Middle frontal gyrus (tissue), 1 donor: ENCODE measurements around the gene SERPINA4.
"Not testable (repeated sequence)": the region's sequence is repeated elsewhere in the genome, so short reads cannot be mapped to it uniquely, and the experiment has no call there.

Source experiments
- DNase-seq: peaks from one replicate; pipeline ENCODE4 v3.0.0-alpha.2; 2015; ENCODE audit warnings: low spot score; ENCODE audit errors: extremely low spot score

SERPINA4 gene

GRCh38 chr14:94569381-94570001, 8.2 kb downstream of the SERPINA4 start:
- DNase-seq, result no peak

DNA sequence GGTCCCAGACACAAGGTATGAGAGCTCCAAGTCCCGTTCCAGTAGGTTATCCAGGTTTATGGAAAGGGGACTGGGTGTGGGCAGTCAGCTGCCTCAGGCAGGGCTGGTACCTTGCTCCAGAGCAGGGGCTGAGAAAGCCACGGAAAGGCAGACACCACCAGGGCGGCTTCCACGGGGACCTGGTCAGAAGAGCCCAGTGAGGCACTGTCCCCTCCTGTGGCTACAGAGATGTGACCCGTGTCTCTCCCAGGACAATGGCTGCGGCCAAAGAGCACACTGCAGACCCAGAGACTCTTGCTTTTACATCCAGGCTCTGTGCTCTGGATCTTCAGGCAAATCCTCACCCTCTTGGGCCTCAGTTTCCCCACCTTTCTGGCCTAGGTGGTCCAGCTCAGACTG, 8.8 kb downstream of the SERPINA4 start:
- no peak for DNase-seq

- DNase-seq, result no peak
Observed at GRCh38 chr14:94570440-94570839, 9.2 kb downstream of the SERPINA4 start.

GRCh38 chr14:94571395-94571794, 10.2 kb downstream of the SERPINA4 start:
- no peak for DNase-seq

GRCh38 chr14:94571950-94572349, 10.7 kb downstream of the SERPINA4 start:
- DNase-seq, result no peak

DNA sequence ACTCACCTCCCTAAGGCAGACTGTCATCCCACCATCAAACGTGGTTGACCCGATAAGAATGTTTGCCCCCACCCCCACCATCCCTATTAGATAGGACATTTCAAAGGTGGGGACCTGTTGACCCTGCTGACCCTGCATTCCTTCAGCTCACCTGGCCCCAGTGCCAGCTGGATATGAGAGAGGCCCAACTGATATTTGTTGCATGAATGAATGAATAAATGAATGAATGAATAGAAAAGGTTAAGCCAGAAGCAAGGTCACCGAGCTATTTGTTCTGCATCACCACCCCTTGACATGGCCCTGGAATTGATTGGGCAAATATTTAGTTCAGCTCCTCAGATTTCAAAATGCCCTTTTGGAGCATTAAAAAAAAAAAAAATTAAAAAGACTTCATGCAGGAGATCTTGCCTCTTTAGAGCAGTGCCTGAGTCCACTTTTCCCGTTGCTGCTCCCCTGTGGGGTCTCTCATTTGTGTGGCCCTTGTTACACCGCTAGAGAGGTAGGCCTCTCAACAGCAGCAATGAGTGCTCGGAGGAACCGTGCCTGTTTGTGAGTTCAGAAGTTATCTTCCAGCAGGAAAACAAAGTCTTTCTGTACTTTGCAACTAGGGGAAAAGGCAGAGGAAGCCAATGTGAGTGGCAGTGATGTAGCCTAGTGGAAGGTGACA, 11.5 kb downstream of the SERPINA4 start:
- DNase-seq, result no peak

DNA sequence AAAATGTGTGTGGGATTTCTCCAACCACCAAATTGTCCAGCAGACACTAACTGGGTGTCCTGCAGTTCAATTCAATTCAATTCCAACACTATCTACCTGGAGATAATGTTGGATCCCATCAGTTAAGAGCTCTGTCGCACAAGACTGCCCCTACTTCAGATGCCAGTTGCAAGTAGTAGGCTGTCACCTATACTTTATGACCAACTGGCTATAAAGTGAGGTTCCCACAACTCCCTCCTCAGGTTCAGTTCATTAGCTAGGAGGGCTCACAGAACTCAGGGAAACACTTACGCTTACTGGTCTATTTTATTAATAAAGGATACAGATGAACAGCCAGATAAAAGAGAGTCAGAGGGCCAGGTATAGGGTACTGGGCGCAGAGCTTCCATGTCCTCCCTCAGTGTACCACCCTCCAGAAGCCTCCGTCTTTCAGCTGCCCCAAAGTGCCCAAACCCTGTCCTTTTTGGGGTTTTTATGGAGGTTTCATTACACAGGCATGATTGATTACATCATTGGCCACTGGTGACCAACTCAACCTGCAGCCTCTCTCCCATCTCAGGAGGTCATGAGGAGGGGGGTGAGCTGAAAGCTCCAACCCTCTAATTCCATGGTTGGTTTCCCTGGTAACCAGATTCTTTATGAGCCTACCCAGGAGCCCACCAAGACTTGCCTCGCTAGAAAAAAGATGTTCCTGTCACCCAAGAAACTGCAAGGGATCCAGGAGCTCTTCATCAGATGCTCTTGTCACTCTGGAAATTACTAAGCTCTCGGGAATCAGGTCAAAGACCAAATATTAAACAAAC, 12.4 kb downstream of the SERPINA4 start:
- DNase-seq, result no peak

DNA sequence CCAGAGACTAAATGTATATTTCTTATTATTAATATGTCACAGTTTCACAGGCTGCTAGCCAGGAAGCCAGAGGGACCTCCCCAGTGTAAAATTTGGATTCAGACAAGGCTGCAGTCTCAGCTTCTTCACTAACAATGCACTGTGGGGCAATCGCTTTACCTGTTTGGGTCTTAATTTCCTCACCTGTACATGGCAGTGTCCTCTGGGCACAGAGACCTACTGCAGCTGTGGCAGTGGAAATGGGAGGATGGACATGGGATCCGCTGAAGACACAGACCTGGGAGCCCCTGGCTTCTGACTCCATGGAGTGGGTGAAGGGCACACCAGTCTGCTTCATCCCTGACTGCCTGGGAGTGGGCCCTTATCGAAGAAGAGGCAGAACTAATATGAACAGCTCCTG, 13.1 kb downstream of the SERPINA4 start:
- DNase-seq, result no peak

DNA sequence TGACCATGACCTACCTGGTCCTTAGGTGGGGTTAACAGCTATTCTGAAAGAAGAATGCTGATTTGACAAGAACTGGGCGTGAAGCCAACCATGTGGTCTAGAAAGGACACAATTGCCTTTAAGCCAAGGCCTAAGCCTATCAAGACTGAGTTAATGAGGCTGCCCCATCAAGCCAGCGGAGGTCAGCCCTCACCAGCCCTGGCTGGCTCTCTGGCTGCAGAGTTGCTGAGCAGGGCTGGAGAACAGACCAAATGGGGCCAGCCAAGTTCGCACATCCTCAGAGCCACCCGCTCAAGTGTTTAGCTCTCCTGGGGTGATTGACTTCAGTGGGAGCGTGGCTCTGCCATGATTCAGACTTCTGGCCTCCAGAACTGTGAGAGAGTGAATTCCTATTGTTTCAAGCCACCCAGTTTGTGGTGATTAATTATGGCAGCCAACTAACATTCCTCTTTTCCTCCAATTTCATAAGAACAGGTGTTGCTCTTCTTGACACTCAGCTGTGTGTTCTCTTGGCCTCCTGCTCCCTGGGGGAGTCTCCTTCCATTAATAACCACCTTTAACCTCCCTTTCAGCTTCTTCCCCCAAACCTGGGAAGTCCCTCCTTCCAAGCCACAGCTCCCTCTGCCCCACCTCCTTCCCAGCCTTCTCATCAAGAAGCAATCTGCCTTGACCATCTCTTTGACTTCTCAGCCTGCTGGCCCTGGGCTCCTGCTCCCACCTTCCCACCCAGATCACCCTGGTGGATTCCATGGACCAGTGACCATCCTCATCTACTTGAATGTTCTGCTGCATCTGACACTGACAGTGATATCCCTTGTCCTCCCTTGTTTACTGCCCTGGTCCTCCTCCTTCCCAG, 14.7 kb downstream of the SERPINA4 start:
- DNase-seq, result no peak

GRCh38 chr14:94577472-94577871, 16.2 kb downstream of the SERPINA4 start:
- DNase-seq, result not testable (repeated sequence)

DNA sequence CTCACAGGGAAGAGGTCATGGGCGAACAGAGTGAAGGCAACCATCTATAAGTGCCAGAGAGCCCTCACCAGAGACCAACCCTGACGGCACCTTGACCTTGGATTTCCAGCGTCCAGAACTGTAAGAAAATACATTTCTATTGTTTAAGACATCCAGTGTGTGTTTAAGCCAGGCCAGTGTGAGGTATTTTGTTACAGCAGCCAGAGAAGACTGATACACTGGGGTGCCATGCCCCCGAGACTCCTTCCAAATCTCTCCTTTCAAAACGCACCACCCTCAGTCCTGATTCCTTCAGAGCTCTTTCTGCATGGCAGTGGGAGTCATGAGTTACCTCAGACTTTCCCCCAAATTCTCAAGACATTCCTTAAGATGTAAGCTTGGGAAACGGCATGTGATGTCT, 17.5 kb downstream of the SERPINA4 start:
- no peak for DNase-seq

DNA sequence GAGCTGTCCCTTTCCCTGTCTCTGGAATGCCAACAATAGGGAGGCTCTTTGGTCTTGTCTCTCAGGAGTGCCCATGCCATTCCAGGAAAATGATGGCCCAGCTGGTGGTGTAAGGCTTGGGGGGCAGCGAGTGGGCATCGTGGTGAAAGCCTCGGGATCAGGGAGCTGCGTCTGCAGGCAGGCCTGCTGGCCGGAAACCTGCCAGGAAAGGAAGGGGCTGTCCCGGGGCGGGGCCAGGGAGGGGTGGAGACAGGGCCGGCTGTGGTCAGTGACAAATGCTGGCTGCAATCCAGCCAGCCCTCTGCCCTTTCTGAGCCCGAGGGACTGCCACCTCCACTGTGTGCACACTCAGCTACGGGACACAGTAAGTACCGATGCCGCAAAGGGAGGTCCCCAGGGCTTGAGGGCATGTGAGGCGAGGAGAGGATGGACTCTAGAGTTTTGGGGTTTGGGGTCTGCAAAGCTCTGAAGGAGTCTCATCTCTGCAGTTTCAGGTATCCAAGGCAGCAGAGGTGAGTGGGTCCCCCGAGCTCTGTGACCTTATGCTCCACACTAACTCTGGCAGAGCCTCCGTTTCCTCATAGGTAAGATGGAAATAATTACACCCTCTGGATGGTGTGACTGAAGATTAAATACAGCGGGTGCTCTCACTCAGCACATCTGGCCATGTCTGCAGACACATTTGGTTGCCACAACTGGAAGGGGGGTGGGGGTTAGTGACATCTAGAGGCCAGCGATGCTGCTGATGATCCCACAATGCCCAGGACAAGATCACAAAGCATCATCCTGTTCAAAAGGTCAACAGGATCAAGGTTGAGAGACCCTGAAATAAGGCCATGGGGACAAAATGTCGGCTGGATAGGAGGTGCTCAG, 20.1 kb downstream of the SERPINA4 start, which contains the start of gene SERPINA5:
Gene SERPINA5 (plus strand): TSS at position 300 of the 873 bp plus-strand sequence. CDS start 5,937 bp downstream, outside the sequence.
- DNase-seq, result no peak

GRCh38 chr14:94582199-94582750, 21.0 kb downstream of the SERPINA4 start:
- DNase-seq, result no peak

GRCh38 chr14:94582851-94583250, 21.6 kb downstream of the SERPINA4 start:
- no peak for DNase-seq

GRCh38 chr14:94583557-94583956, 22.3 kb downstream of the SERPINA4 start:
- no peak for DNase-seq

DNA sequence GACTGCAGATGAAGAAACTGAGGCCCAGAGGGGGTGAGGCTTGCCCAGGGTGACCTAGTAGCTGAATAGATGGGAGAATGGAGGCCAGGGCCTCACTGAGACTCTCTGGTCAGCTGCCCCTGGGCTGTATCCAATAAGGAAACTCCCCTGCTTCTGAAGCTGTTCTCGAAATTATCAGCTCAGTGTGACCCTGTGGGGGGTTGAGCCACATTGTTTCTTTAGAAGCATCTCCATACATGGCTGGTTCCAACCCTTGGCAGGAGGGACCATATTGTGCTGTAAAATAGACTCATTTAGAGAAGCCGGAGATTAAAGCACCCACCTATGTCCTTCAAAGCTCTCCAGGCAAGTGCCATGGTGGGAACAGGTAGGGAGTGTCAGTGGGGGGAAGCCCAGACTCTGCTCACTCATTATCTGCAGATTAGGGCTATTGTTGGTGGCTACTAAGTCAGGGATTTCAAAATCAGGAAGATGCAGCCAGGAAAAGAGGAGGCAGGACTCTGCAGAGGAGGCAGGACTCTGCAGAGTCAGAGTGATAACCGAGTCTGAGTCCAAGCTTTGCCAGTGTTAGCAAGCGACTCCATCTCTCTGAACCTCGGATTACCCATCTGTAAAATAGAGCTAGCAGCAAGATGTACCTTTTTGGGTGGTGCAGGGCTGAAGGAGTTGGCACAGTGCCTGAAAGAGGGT, 23.5 kb downstream of the SERPINA4 start:
- no peak for DNase-seq

DNA sequence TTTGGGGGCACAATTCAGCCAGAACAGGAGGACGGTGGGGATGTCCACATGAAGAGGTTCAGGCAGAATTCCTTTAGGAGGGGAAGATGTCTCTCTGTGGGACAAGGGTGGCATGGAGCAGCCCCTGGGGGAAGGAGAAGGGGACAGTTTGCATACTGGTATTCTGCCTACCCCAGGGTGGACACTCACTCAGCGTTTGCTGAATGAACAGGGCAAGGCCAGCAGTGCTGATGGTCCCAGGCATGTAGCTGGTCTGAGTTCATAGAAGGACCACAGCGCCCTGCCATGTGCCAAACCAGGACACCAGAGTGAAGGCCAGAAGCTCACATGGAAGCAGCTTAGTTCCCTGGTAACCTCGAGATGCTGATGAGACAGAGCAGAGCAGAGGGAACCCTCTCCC, 25.4 kb downstream of the SERPINA4 start:
- DNase-seq, result no peak

GRCh38 chr14:94588311-94588710, 27.1 kb downstream of the SERPINA4 start:
- DNase-seq, result no peak

DNA sequence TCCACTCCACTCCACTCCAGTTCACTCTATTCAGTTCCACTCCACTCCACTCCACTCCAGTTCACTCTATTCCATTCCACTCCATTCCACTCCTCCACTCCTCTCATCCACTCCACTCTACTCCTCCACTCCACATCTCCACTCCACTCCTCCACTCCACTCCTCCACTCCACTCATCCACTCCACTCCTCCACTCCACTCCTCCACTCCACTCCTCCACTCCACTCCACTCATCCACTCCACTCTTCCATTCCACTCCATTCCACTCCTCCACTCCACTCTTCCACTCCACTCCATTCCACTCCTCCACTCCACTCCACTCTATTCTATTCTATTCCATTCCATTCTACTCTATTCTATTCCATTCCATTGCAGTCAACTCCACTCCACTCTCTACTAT, 29.8 kb downstream of the SERPINA4 start:
- no peak for DNase-seq
